Stimulated activated CD4-positive, alpha-beta T cell treated with anti-CD3 and anti-CD28 coated beads, Interleukin-1b, Interleukin-23, amount 100 ng/mL, for 48 hours (primary cell): Measurements from ENCODE around the gene LINGO4.
"Not testable (repeated sequence)": the region's sequence is repeated elsewhere in the genome, so short reads cannot be mapped to it uniquely, and the experiment has no call there.

Experiments
- DNase-seq: peaks from one replicate; pipeline ENCODE4 v3.0.0-alpha.2; 2020

Gene LINGO4

DNA sequence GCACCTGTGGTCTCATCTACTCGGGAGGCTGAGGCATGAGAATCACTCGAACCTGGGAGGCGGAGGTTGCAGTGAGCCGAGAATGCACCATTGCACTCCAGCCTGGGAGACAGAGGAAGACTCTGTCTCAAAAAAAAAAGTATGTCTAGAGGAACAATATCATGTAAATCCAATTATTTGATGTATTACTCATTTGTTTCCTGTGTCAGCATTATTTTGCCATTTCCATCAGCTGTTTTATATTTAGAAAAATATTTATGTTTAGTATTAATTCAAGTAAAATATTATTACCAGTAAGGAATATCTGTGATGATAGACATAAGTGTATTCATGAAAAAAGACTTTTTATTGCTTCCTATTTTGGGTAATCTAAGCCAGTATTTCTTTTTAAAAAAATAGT lies 27.9 kb downstream of the LINGO4 start:
- no peak for DNase-seq

DNA sequence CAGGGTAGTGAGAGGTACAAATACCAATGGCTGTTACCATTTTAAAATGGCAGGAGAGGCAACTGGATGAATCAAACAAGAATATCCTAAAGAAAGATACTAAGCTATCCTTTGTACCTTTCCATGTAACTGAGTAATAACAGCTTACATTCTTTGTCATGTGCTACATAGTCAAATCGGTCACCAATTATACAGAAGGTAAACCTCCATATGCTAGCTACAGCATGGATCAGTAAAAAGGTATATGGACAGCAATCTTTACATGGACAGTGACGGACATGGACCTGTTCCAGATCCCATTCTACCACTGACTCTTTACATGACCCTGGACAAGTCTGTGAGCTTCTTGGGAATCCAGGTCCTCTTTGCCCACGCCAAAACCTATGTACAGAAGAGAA lies 28.6 kb downstream of the LINGO4 start:
- no peak for DNase-seq

DNA sequence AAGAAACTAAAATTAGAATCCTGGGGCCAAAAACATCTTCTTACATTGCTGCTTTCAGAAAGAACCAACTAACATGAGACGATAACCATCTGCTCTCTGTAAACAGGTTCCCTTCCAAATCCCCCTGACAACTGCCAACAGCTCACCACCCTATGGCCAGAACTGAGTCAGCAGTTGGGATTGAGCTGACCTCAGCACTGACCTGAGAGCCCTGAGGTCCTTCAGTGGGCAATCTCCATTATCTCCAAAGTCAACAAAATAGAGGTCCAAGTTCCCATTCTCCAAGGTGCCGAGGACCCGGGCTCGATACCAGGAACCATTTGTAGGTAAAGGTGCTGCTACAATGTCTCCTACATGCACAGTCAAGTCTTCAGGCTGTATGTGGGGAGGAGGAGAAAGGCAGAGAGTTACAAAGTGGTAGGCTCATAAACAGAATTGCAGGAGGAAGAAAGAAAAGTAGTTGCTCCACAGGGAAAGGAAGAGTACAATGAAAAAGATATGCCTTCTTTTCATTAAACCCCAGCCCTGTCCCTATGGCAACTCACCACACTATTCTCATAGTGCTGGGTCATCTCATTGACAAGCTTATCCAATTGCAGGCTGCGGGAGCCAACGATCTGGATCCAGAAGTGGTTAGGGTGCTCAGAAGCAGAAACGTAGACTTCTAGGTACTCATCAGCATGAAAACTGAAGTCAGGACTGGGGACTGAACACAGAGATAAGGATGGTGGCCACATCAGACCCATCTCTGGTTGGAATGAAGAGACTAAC lies 29.1 kb downstream of the LINGO4 start:
- no peak for DNase-seq

DNA sequence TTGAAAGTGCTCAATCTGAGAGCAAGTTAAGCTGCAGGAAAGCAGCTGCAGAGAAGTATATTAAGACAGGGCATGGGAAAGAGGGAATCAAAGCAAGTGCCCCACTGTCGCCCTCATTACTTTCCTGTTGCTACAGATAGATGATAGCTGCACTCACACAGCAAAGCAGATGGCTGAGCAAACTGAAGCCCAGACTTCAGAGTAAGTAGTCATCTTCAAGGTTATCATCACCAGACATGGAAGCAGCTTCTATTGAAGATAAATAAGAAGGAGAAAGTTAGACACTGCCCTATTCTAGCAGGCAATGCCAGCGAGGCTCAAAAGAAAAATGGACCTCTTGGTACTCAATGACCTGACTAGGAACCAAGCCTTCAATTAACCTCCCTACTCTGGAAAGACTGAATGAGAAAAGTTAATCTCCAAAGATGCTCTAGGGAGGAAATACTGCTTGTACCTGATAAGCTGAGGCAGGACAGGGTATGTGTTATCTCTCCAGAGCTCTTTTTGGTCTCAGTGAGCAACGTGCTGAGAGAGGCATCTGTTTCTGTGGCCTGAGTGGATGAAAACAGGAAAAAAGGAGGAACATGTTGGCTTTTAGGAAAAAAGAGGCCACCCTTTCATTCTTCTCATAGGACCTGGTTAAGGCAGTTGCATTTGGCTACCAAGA lies 30.8 kb downstream of the LINGO4 start:
- DNase-seq = no peak

DNA sequence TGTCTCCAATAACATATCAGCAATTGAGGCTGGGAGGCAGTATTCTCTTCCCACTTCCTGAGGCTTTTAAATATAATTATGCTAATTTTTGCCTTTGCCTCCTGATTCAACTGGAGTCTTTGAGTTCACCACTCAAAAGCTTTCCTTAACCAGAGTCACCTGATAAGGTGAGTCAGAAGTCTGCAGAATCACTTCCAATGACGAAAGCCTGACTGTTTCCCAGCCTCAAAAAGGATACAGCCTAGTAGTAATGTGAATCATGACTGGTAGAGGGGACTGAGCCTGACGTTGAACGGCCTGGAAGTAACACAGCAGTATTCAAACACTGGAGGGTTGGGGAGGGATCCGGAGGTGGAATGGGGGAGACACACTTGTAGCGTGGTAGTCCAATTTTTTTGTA lies 31.5 kb downstream of the LINGO4 start:
- no peak for DNase-seq

DNA sequence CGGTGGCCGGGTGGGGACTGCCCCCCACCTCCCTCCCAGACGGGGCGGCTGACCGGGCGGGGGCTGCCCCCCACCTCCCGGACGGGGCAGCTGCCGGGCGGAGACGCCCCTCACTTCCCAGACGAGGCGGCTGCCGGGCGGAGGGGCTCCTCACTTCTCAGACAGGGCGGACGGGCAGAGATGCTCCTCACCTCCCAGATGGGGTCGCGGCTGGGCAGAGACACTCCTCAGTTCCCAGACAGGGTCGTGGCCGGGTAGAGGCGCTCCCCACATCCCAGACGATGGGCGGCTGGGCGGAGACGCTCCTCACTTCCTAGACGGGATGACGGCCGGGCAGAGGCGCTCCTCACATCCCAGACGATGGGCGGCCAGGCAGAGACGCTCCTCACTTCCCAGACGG lies 35.9 kb downstream of the LINGO4 start:
- DNase-seq = not testable (repeated sequence)

DNA sequence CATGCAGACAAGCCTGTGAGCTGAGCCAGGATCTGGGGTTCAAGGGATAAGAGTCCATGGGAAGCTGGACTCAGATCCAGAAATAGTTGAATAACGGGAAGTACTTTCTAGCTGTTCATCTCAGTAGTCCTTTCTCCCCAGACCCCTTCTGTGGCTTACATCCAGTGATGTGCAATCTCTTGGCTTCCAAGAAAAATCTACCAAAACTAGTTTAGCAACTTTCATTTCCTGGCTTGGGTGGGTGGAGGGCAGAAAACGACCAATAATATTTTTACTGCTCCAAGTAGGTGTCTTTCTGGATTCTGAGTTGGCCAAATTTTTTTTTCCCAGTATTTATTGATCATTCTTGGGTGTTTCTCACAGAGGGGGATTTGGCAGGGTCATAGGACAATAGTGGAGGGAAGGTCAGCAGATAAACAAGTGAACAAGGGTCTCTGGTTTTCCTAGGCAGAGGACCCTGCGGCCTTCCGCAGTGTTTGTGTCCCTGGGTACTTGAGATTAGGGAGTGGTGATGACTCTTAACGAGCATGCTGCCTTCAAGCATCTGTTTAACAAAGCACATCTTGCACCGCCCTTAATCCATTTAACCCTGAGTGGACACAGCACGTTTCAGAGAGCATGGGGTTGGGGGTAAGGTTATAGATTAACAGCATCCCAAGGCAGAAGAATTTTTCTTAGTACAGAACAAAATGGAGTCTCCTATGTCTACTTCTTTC lies 36.7 kb downstream of the LINGO4 start:
- DNase-seq = not testable (repeated sequence)

DNA sequence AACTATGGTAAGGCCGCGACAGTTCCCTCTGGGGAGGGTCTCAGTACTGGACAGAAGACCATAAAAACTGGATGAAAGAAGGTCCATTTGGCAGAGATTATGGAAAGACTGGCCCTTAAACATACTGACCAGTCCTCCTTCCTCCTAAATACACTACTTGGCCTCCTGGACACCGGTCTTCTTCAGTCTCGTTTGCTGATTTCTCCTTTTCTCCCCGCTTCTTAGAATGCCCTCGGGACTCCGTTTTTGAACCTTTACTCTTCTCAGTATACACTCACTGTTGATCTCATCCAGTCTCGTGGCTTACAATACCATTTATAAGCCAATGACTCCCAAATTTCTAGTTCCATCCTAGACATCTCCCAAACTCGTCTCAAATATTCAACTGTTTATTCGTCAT lies 41.2 kb downstream of the LINGO4 start:
- no peak for DNase-seq

DNA sequence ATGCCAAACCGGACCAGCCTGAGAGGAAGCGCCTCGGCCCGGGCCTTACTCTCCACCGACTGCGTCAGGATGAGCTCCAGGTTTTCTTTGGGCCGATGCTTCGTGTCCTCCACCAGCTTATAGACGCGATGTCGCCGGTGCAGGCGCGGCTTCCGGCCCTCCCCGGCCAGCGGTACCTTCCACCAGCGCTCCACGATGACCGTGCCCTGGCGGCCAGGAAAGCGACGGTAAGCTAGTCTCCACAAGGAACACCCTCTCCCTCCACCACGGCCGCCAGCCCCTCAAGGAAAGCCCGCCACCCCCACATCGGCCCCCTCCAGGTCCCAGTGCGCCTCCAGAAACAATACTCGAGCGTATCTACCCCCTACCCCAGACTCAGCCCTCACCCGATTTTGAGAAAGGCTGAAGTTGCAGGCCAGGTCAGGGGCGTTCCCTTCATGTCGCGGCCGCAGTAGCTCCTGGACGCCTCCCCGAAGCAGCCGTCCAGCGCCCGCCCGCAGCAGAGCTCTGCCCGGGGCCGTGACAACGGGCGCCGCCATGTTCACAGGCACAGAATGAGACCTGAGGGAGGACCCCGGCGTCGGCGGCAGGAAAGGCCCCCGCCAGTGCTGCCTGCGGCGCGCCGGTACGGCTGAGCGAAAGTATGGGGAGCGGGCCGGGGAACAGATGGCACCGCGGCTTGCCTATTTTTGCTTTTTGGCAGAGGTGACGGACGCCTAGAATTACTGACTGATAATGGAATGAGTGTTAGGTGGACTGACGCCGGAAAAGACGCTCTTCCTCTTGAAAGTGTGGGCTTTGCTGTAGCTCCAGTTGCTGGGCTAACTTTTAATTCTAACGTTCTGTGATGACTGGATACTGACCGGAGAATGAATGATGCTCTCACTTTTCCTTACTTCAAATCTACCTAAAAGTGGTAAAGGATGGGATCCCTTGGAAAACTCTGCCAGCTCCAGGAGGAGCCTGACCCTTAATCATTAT lies 42.0 kb downstream of the LINGO4 start, which contains the start of gene MRPL9:
Gene MRPL9, minus strand, starts transcription at position 556 of the 981 bp plus-strand sequence. Its CDS starts 17 bp downstream, at position 539.
- DNase-seq = peak; percentile 89

DNA sequence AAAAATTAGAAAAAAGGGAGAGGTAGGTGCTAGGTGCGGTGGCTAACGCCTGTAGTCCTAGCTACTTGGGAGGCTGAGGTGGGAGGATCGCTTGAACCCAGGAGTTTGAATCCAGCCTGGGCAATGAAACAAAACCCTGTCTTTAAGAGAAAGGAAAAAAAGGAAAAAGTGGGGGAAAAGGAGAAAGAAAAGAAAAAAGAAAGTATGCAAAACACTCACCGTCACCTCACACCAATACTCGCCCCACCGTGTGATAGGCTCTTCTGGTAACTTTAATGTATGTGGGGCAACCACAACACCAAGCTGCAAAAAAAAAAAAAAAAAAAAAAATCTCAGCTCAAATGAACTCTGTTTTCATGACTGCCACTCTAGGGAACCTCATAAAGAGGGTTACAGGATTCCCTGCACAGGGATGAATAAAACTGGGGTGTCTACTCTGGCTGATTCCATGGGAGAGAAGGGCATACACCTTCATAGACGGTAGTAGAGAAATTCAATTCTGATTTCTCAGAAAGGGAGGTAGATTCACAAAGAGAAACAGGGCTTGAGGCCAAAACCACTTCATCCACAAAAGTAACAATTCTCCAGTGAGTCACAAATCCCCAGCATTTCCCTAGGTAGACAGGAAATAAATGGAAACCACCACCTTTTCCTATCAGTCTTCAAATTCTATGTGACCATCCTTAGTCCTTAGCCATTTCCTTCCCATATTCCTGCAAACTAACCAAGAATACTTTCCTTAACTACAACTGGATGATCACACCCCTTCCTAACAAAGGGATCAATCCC lies 44.4 kb downstream of the LINGO4 start:
- no peak for DNase-seq

DNA sequence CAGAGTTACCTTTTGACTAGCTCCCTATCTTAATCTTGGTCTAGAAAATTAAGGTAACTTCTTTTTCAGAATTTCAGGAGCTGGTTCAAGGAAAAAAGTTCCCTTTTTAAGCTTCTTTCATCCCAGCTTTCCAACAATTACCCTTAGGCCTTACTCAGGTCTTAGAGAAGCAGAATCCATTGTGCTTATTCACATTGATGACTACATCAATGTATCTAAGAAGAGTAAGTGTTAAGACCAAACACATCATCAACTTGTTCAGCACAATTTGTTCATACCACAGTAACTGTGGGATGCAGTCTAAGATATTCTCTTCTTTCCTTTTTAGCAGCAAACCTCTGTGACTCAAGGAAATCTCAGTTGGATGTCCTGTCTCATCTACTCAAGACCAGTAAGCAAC lies 46.0 kb downstream of the LINGO4 start:
- no peak for DNase-seq

DNA sequence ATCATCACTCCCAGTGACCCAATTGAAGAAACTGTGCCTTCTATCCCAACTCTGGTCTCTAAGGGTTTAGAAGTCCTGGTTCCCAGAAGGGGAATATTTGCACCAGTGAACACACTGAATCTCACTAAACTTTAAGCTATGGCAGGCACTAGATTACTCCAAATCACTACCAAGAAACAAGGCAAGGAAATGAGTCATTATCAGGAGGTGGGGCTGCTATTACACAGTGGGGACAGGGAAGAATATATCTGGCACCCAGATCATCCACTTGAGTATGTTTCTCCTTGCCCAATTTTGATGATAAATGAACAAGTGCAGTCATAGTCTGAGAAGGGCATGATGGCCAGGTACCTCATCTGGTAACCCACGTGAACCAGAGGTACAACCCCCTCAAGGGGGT lies 48.9 kb downstream of the LINGO4 start:
- DNase-seq = no peak
